ENCODE measurements around the gene MT3.

The MT3 gene

GRCh38 chr16:56635441-56635967 is 46.2 kb downstream of the MT3 start:
- H3K4me1 ChIP-seq (ENCODE audit: low read length), result peaks cover 4% of the 10 kb centered on the region
- no peaks in the 10 kb centered on the region for H3K9me3 ChIP-seq (ENCODE audit: insufficient read depth, low read length)
- no peaks in the 10 kb centered on the region for H3K36me3 ChIP-seq (replicated peaks; ENCODE audit: low read depth, low read length)
- H3K27me3 ChIP-seq (ENCODE audit: low read depth, low read length), result peaks cover 39% of the 10 kb centered on the region
- no peak overlapping the region for H3K4me3 ChIP-seq (ENCODE audit: low read length)
- H3K79me2 ChIP-seq (ENCODE audit: low read length), result no peaks in the 10 kb centered on the region
- no peak overlapping the region for H3K9ac ChIP-seq (ENCODE audit: low read length)
- no peak overlapping the region for H3K4me2 ChIP-seq (ENCODE audit: low read length)
- no peaks in the 10 kb centered on the region for H4K20me1 ChIP-seq (ENCODE audit: insufficient read depth, low read length)
- H2AFZ ChIP-seq (ENCODE audit: low read depth, low read length), result no peak overlapping the region
- H3K27ac ChIP-seq (ENCODE audit: low read length), result no peak overlapping the region
- no peak for TF ChIP-seq EZH2phosphoT487 (IDR thresholded peaks at IDR 0.05; ENCODE audit: low read depth)
- TF ChIP-seq CTCF (IDR thresholded peaks at IDR 0.05; ENCODE audit: low read depth, low read length), result no peak

GRCh38 chr16:56636616-56637413 is 47.5 kb downstream of the MT3 start:
- H3K27me3 ChIP-seq (ENCODE audit: low read depth, low read length), result peaks cover 39% of the 10 kb centered on the region
- H2AFZ ChIP-seq (ENCODE audit: low read depth, low read length), result no peak overlapping the region
- H3K4me2 ChIP-seq (ENCODE audit: low read length), result no peak overlapping the region
- H3K79me2 ChIP-seq (ENCODE audit: low read length), result no peaks in the 10 kb centered on the region
- no peak overlapping the region for H3K9ac ChIP-seq (ENCODE audit: low read length)
- H3K27ac ChIP-seq (ENCODE audit: low read length), result no peak overlapping the region
- TF ChIP-seq EZH2phosphoT487 (IDR thresholded peaks at IDR 0.05; ENCODE audit: low read depth) (no peak), CTCF (IDR thresholded peaks at IDR 0.05; ENCODE audit: low read depth, low read length) (no peak)
- no peaks in the 10 kb centered on the region for H3K9me3 ChIP-seq (ENCODE audit: insufficient read depth, low read length)
- no peaks in the 10 kb centered on the region for H3K36me3 ChIP-seq (replicated peaks; ENCODE audit: low read depth, low read length)
- no peaks in the 10 kb centered on the region for H4K20me1 ChIP-seq (ENCODE audit: insufficient read depth, low read length)
- H3K4me1 ChIP-seq (ENCODE audit: low read length), result no peaks in the 10 kb centered on the region
- H3K4me3 ChIP-seq (ENCODE audit: low read length), result no peak overlapping the region

GRCh38 chr16:56637814-56638750 is 48.8 kb downstream of the MT3 start, which contains the start of gene MT1A:
Gene MT1A, plus strand, starts transcription at chr16:56638666. Its CDS starts 73 bp downstream, at chr16:56638739.
- H3K4me2 ChIP-seq (ENCODE audit: low read length), result no peak within 1 kb of the TSS
- H4K20me1 ChIP-seq (ENCODE audit: insufficient read depth, low read length), result no peaks in the 10 kb centered on the region
- no peaks in the 10 kb centered on the region for H3K9me3 ChIP-seq (ENCODE audit: insufficient read depth, low read length)
- no peak within 1 kb of the TSS for H2AFZ ChIP-seq (ENCODE audit: low read depth, low read length)
- H3K4me3 ChIP-seq (ENCODE audit: low read length), result no peak within 1 kb of the TSS
- no peak within 1 kb of the TSS for H3K9ac ChIP-seq (ENCODE audit: low read length)
- H3K79me2 ChIP-seq (ENCODE audit: low read length), result no peaks in the 10 kb centered on the region
- peaks cover 6% of the 10 kb centered on the region for H3K4me1 ChIP-seq (ENCODE audit: low read length)
- H3K36me3 ChIP-seq (replicated peaks; ENCODE audit: low read depth, low read length), result no peaks in the 10 kb centered on the region
- H3K27me3 ChIP-seq (ENCODE audit: low read depth, low read length), result peaks cover 45% of the 10 kb centered on the region
- H3K27ac ChIP-seq (ENCODE audit: low read length), result no peak within 1 kb of the TSS
- TF ChIP-seq CTCF (IDR thresholded peaks at IDR 0.05; ENCODE audit: low read depth, low read length) (no peak), EZH2phosphoT487 (IDR thresholded peaks at IDR 0.05; ENCODE audit: low read depth) (no peak)

- no peak overlapping the region for H3K4me3 ChIP-seq (ENCODE audit: low read length)
- peaks cover 38% of the 10 kb centered on the region for H3K27me3 ChIP-seq (ENCODE audit: low read depth, low read length)
- TF ChIP-seq EZH2phosphoT487 (IDR thresholded peaks at IDR 0.05; ENCODE audit: low read depth) (no peak), CTCF (IDR thresholded peaks at IDR 0.05; ENCODE audit: low read depth, low read length) (no peak)
- no peak overlapping the region for H3K9ac ChIP-seq (ENCODE audit: low read length)
- H3K4me2 ChIP-seq (ENCODE audit: low read length), result no peak overlapping the region
- H3K9me3 ChIP-seq (ENCODE audit: insufficient read depth, low read length), result no peaks in the 10 kb centered on the region
- no peaks in the 10 kb centered on the region for H3K36me3 ChIP-seq (replicated peaks; ENCODE audit: low read depth, low read length)
- H3K4me1 ChIP-seq (ENCODE audit: low read length), result peaks cover 11% of the 10 kb centered on the region
- no peak overlapping the region for H3K27ac ChIP-seq (ENCODE audit: low read length)
- no peaks in the 10 kb centered on the region for H3K79me2 ChIP-seq (ENCODE audit: low read length)
- no peaks in the 10 kb centered on the region for H4K20me1 ChIP-seq (ENCODE audit: insufficient read depth, low read length)
- no peak overlapping the region for H2AFZ ChIP-seq (ENCODE audit: low read depth, low read length)
Observed at GRCh38 chr16:56639045-56639444, 49.7 kb downstream of the MT3 start.

Data from OCI-LY3 (cell line).